Ishikawa (cell line): ENCODE results near the gene SRRM2.

Experiments
- CEBPB ChIP-seq: IDR thresholded peaks from 2 replicates; pipeline ENCODE4 v1.6.1; 2012
- CREB1 ChIP-seq: IDR thresholded peaks from 2 replicates; pipeline ENCODE4 v1.6.1; 2012; ENCODE audit warnings: low read depth
- EGR1 ChIP-seq: IDR thresholded peaks from 2 replicates; pipeline ENCODE4 v1.6.1; 2012
- EP300 ChIP-seq: IDR thresholded peaks from 2 replicates; pipeline ENCODE4 v1.6.1; 2012; ENCODE audit warnings: borderline replicate concordance
- NFIC ChIP-seq: IDR thresholded peaks from 2 replicates; pipeline ENCODE4 v1.6.1; 2012
- REST ChIP-seq: IDR thresholded peaks from 2 replicates; pipeline ENCODE4 v1.6.1; 2012; ENCODE audit warnings: low read depth, mild to moderate bottlenecking
- TAF1 ChIP-seq: IDR thresholded peaks from 2 replicates; pipeline ENCODE4 v1.6.1; 2012; ENCODE audit warnings: low read depth, mild to moderate bottlenecking
- TCF12 ChIP-seq: IDR thresholded peaks from 2 replicates; pipeline ENCODE4 v1.6.1; 2012; ENCODE audit warnings: low read depth
- TEAD4 ChIP-seq: IDR thresholded peaks from 2 replicates; pipeline ENCODE4 v1.6.1; 2012

- TF ChIP-seq TEAD4, result peak; percentile 70
- no peak for TF ChIP-seq CEBPB
- TF ChIP-seq TAF1, result peak; percentile 97
- TF ChIP-seq TCF12, result no peak
- no peak; the same call in 1 of the 2 replicates for TF ChIP-seq EP300
- TF ChIP-seq EGR1, result peak; percentile 23; the same call in 1 of the 2 replicates
- peak; percentile 36; the same call in 1 of the 2 replicates for TF ChIP-seq CREB1
- TF ChIP-seq NFIC, result 0 out of 2 replicates have a peak, but pooled peaks have one; percentile 6
- 0 out of 2 replicates have a peak, but pooled peaks have one; percentile 12 for TF ChIP-seq REST
Observed at GRCh38 chr16:2777231-2777902, 24.9 kb downstream of the SRRM2 start, which contains the start of gene ELOB.
